ENCODE data around the gene NMB.

- TF ChIP-seq CTCF (IDR thresholded peaks at IDR 0.05 in 8 of 11, conservative IDR thresholded peaks at IDR 0.05 in 3 of 11) (no peak), POLR2A (IDR thresholded peaks at IDR 0.05) (no peak)
Measured at GRCh38 chr15:84643838-84644237, 14.2 kb downstream of the NMB start.

All from spleen (tissue), 7 donors.